ENCODE results near the gene RAI14. TPM values are rescaled to one million over a fixed set of nuclear protein-coding genes. Genes with fewer than 3 reads are reported as not detected.

RAI14 gene
- 1 to 10 TPM; 3.9 TPM for total RNA-seq
- polyA plus RNA-seq = 0.58 TPM

DNA sequence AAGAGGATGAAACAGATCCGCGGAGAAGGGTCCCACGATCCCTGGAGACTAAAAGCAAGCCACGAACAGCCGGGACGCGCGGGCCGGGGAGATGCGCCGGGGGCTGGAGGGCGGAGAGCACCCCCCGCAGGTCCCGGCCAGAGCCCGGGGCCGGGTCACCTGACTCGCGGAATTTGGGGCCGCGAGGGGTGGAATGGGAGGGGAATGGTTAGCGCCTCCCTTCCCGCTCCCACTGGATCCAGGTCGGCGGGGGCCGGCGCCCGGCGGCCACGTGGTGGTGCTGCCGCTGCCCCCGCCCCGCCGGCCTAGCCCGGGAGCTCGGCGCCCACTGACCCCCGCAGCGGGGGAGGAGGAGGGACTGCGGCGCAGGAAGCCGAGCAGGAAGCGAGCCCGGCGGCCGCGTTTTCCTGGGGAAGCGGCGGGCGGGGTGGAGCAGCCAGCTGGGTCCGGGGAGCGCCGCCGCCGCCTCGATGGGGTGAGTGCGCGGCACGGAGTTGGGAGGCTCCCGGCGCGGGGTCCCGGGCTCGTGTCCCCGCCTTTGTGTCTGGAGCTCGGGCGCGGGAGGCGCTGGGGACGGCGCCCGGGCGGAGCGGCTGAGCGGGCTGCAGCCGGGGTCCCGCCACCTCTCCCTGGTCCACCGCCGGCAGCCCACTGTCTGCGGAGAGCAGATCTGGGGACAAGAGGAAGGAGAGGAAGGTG, at the start of gene RAI14:
TSS of gene RAI14 (plus strand) at position 328 of the 699 bp plus-strand sequence. CDS start 30,592 bp downstream, outside the sequence.
- POLR2A ChIA-PET = no interaction called here
- Histone ChIP-seq H3K27ac (ENCODE audit: low read depth, low read length) (peak within 1 kb of the TSS; percentile 31), H3K4me1 (ENCODE audit: insufficient read depth, low read length) (peaks cover 7% of the 10 kb centered on the region), H3K9me3 (ENCODE audit: low read length) (no peaks in the 10 kb centered on the region), H3K4me3 (ENCODE audit: low read length) (peak within 1 kb of the TSS; percentile 73), H3K27me3 (ENCODE audit: insufficient read depth, low read length, poor library complexity, severe bottlenecking) (no peaks in the 10 kb centered on the region), H3K36me3 (ENCODE audit: insufficient read depth, low read length) (no peaks in the 10 kb centered on the region)
- CTCF ChIA-PET = no interaction called here
- peaks cover 0 to 3% (median 0%) of the 10 kb centered on the region in 5 donors for H3K9me3 Mint-ChIP-seq
- peaks cover 20 to 29% (median 26%) of the 10 kb centered on the region in 3 donors for H3K4me1 Mint-ChIP-seq
- H3K4me3 Mint-ChIP-seq = peak within 1 kb of the TSS; percentile 82 to 94 (median 90)
- peaks cover 0 to 2% (median 0%) of the 10 kb centered on the region in 3 donors for H3K36me3 Mint-ChIP-seq
- H3K27me3 Mint-ChIP-seq = peaks cover 25 to 63% of the 10 kb centered on the region in 2 donors
- peak in 2 of 5 donors; percentile 7 to 14 for DNase-seq
- H3K27ac Mint-ChIP-seq = peak within 1 kb of the TSS in 6 of 8 donors; percentile 37 to 88 (median 70)

DNA sequence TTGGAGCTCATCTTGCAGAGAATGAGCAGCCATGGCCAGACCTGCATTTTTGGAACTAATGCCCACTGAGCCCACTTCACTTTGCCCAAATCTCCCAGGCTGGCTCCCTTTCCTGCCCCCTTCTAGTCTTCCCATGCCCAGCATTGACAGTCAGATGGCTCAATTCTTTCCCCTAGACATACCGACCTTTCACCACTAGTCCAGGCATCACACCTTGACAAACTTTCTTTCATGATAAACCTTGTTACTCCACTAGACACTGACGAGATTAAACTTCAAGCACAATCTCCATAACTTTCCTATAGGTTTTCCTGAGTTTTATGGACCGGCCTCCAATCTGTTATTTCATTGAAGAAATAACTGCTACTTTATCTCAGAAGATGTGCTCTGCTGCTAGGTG, 47.8 kb upstream of the RAI14 start:
- H3K4me3 Mint-ChIP-seq = no peak overlapping the region
- DNase-seq = no peak
- no peaks in the 10 kb centered on the region for H3K4me1 ChIP-seq (ENCODE audit: insufficient read depth, low read length)
- H3K27me3 ChIP-seq (ENCODE audit: insufficient read depth, low read length, poor library complexity, severe bottlenecking) = no peaks in the 10 kb centered on the region
- no peak overlapping the region for H3K27ac Mint-ChIP-seq
- no peaks in the 10 kb centered on the region for H3K4me1 Mint-ChIP-seq
- no peak overlapping the region for H3K27ac ChIP-seq (ENCODE audit: low read depth, low read length)
- no peak overlapping the region for H3K4me3 ChIP-seq (ENCODE audit: low read length)
- H3K27me3 Mint-ChIP-seq = peaks cover 2 to 8% of the 10 kb centered on the region in 2 donors
- ChIA-PET CTCF (no interaction called here), POLR2A (no interaction called here)
- no peaks in the 10 kb centered on the region for H3K9me3 ChIP-seq (ENCODE audit: low read length)
- H3K36me3 Mint-ChIP-seq = no peaks in the 10 kb centered on the region
- no peaks in the 10 kb centered on the region for H3K9me3 Mint-ChIP-seq
- no peaks in the 10 kb centered on the region for H3K36me3 ChIP-seq (ENCODE audit: insufficient read depth, low read length)

DNA sequence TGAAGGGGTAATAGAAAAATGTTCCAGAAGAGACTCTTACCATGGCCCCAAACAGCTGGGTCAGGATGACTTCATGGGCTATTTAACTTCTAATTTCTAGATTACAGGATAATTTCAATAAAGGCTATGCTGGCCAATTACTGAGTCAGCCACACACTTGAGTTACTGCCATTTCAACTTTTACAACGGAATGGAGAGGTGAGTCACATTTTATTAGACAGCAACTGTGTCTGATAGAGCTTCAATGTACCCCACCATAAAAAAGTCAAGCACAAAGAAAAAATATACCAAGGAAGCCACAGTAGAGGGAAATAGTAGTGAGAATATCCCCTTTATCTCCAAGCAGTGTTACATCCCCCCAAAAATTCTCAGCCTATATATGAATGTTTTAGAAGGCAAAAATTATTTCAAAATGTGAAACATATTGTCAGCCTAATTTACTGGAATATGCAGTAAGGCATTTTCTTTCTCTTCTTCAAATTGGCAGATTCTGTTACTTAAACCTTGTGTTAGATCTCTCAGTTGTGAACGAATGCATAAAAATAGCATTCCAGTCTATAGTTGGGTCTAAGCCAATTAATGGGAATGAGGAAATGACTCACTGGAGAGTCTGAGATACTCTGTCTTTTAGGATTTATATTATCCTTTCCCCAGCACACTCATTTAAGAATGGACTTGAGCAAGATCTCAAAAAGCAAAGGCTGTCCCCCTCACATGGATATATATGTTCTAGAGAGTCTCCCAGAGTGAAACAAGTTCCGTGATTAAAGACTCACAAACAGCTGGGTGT, 47.1 kb upstream of the RAI14 start:
- no peaks in the 10 kb centered on the region for H3K27me3 ChIP-seq (ENCODE audit: insufficient read depth, low read length, poor library complexity, severe bottlenecking)
- Mint-ChIP-seq H3K36me3 (no peaks in the 10 kb centered on the region), H3K4me1 (no peaks in the 10 kb centered on the region), H3K27ac (no peak overlapping the region), H3K27me3 (peaks cover 2 to 8% of the 10 kb centered on the region in 2 donors), H3K4me3 (no peak overlapping the region), H3K9me3 (no peaks in the 10 kb centered on the region)
- ChIA-PET CTCF (no interaction called here), POLR2A (no interaction called here)
- no peaks in the 10 kb centered on the region for H3K4me1 ChIP-seq (ENCODE audit: insufficient read depth, low read length)
- no peak for DNase-seq
- no peak overlapping the region for H3K4me3 ChIP-seq (ENCODE audit: low read length)
- no peak overlapping the region for H3K27ac ChIP-seq (ENCODE audit: low read depth, low read length)
- no peaks in the 10 kb centered on the region for H3K9me3 ChIP-seq (ENCODE audit: low read length)
- no peaks in the 10 kb centered on the region for H3K36me3 ChIP-seq (ENCODE audit: insufficient read depth, low read length)

DNA sequence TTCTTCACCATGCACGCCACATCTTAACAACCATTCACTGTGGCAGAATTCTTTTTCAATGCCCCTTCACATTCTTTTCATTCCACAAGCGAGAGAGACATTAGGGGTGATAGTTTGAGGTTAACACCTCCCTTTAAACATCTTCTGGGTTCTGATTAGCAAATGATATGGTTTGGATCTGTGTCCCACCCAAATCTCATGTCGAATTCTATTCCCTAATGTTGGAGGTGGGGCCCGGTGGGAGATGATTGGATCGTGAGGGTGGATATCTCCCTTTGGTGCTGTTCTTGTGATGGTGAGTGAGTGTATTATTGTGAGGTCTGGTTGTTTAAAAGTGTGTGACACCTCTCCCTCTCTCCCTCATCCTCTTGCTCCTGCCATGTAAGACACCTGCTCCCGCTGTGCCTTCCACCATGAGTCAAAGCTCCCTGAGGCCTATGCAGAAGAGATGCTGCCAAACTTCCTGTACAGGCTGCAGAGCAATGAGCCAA, 46.1 kb upstream of the RAI14 start:
- H3K27ac Mint-ChIP-seq = no peak overlapping the region
- ChIA-PET POLR2A (no interaction called here), CTCF (no interaction called here)
- no peak overlapping the region for H3K27ac ChIP-seq (ENCODE audit: low read depth, low read length)
- no peak overlapping the region for H3K4me3 ChIP-seq (ENCODE audit: low read length)
- no peaks in the 10 kb centered on the region for H3K36me3 ChIP-seq (ENCODE audit: insufficient read depth, low read length)
- H3K9me3 Mint-ChIP-seq = no peaks in the 10 kb centered on the region
- H3K4me1 ChIP-seq (ENCODE audit: insufficient read depth, low read length) = no peaks in the 10 kb centered on the region
- H3K4me1 Mint-ChIP-seq = no peaks in the 10 kb centered on the region
- peaks cover 2 to 8% of the 10 kb centered on the region in 2 donors for H3K27me3 Mint-ChIP-seq
- H3K36me3 Mint-ChIP-seq = no peaks in the 10 kb centered on the region
- no peak for DNase-seq
- no peaks in the 10 kb centered on the region for H3K9me3 ChIP-seq (ENCODE audit: low read length)
- H3K27me3 ChIP-seq (ENCODE audit: insufficient read depth, low read length, poor library complexity, severe bottlenecking) = no peaks in the 10 kb centered on the region
- peak overlapping the region in 1 of 7 donors; percentile 11 for H3K4me3 Mint-ChIP-seq

DNA sequence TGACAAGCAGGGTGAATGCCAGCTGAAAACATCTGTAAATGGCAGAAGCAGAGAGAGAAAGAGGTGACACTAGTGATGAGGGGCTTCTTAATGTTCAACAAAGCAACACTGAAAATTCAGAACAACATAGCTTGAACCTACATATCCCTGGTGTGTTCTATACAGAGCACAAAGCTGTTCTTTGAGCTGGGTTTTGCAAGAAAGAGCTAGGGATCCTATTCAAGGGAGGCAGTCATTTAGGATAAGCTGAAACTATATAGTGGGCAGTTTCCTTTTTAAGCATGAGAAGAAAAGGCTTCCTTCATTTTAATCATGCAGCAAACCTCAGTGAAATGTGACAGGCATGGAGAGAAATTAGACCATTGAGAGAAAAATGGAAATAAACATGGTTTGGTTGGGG, 45.6 kb upstream of the RAI14 start:
- no peaks in the 10 kb centered on the region for H3K4me1 ChIP-seq (ENCODE audit: insufficient read depth, low read length)
- peaks cover 2 to 12% of the 10 kb centered on the region in 2 donors for H3K27me3 Mint-ChIP-seq
- H3K27me3 ChIP-seq (ENCODE audit: insufficient read depth, low read length, poor library complexity, severe bottlenecking) = no peaks in the 10 kb centered on the region
- H3K9me3 Mint-ChIP-seq = no peaks in the 10 kb centered on the region
- no peaks in the 10 kb centered on the region for H3K4me1 Mint-ChIP-seq
- H3K4me3 Mint-ChIP-seq = no peak overlapping the region
- no peak overlapping the region for H3K4me3 ChIP-seq (ENCODE audit: low read length)
- no peak overlapping the region for H3K27ac ChIP-seq (ENCODE audit: low read depth, low read length)
- POLR2A ChIA-PET = no interaction called here
- no peaks in the 10 kb centered on the region for H3K9me3 ChIP-seq (ENCODE audit: low read length)
- H3K27ac Mint-ChIP-seq = no peak overlapping the region
- no peaks in the 10 kb centered on the region for H3K36me3 Mint-ChIP-seq
- H3K36me3 ChIP-seq (ENCODE audit: insufficient read depth, low read length) = no peaks in the 10 kb centered on the region
- CTCF ChIA-PET = no interaction called here
- no peak for DNase-seq

DNA sequence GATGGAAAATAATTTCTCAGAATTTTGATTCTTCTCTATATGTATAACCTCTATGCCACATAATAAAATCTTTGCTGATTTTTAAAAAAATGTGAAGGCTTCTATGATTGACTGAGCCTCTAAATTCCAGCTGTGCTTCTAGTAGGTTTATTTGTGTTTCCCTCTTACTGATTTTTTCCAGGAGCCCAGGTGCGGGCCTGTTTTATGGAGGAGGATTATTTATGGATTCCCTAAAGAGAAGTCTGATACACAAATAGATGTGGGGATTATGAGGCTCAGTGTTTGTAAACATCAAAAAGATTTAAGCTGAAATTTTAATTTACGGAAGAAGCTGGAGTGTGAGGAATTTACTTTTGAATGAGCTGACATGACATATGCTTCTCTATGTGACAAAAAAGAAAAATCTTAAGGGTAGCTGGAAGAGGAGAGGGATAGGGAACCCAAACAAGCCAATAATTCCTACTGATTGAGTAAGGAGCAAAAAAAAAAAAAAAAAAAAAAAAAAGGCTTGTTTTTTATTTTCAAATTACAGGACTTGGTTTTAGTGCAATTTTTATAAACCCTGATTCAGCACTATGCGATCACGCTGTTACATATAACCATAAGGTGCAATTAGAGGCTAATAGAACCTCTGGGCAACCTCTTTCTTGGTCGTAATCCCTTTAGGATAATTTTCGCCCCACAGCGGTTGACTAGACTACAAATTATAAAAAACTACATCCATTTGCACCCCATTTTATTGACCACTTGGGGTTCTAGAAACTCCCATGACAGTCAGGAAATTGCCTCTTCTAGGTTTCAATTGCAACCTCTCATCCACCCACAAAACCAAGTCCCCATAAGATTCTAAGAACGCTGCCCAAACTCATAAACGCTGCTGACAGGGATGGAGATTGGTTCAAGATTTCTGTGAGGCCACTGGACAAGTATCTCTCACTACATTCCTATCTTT, 44.4 kb upstream of the RAI14 start:
- H3K27me3 ChIP-seq (ENCODE audit: insufficient read depth, low read length, poor library complexity, severe bottlenecking) = no peaks in the 10 kb centered on the region
- no peak overlapping the region for H3K27ac ChIP-seq (ENCODE audit: low read depth, low read length)
- H3K9me3 Mint-ChIP-seq = no peaks in the 10 kb centered on the region
- H3K4me3 ChIP-seq (ENCODE audit: low read length) = no peak overlapping the region
- no peaks in the 10 kb centered on the region for H3K4me1 Mint-ChIP-seq
- H3K4me3 Mint-ChIP-seq = no peak overlapping the region
- H3K27ac Mint-ChIP-seq = no peak overlapping the region
- ChIA-PET POLR2A (no interaction called here), CTCF (no interaction called here)
- H3K4me1 ChIP-seq (ENCODE audit: insufficient read depth, low read length) = no peaks in the 10 kb centered on the region
- no peaks in the 10 kb centered on the region for H3K9me3 ChIP-seq (ENCODE audit: low read length)
- no peaks in the 10 kb centered on the region for H3K36me3 Mint-ChIP-seq
- no peak for DNase-seq
- H3K36me3 ChIP-seq (ENCODE audit: insufficient read depth, low read length) = no peaks in the 10 kb centered on the region
- peaks cover 2 to 16% of the 10 kb centered on the region in 2 donors for H3K27me3 Mint-ChIP-seq

DNA sequence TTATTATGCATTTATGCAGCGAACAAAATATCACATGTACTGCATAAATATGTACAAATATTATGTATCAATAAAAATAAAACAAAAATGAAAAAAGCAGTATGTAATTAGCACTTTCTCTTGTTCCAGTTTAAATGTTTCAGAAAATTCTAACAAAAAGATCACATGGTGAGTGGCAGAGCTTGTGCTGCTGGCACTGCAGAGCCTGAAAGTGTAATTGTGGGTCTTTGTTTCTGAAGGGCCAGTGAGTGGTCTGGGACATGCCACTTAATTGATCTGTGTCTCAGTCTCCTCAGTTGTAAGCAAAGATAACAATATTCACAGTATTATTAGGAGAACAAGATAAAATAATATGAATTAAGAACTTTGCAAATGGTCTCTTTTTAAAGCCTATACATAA, 39.5 kb upstream of the RAI14 start:
- H3K4me1 Mint-ChIP-seq = no peaks in the 10 kb centered on the region
- Histone ChIP-seq H3K4me3 (ENCODE audit: low read length) (no peak overlapping the region), H3K27ac (ENCODE audit: low read depth, low read length) (no peak overlapping the region), H3K36me3 (ENCODE audit: insufficient read depth, low read length) (no peaks in the 10 kb centered on the region), H3K4me1 (ENCODE audit: insufficient read depth, low read length) (no peaks in the 10 kb centered on the region), H3K9me3 (ENCODE audit: low read length) (no peaks in the 10 kb centered on the region), H3K27me3 (ENCODE audit: insufficient read depth, low read length, poor library complexity, severe bottlenecking) (no peaks in the 10 kb centered on the region)
- H3K4me3 Mint-ChIP-seq = no peak overlapping the region
- POLR2A ChIA-PET = no interaction called here
- CTCF ChIA-PET = no interaction called here
- H3K27me3 Mint-ChIP-seq = peaks cover 5 to 28% of the 10 kb centered on the region in 2 donors
- no peak overlapping the region for H3K27ac Mint-ChIP-seq
- H3K36me3 Mint-ChIP-seq = no peaks in the 10 kb centered on the region
- H3K9me3 Mint-ChIP-seq = peaks cover 0 to 4% (median 0%) of the 10 kb centered on the region in 5 donors
- no peak for DNase-seq
